GM18498 (cell line): ENCODE data around the gene HEYL.

Experiments used
- ATAC-seq: cut with Tn5 transposase; IDR thresholded peaks from one replicate; pipeline ENCODE4 v1.9.1; 2021; ENCODE audit warnings: mild to moderate bottlenecking, moderate library complexity; ENCODE audit not compliant: unreplicated experiment

Gene HEYL

GRCh38 chr1:39639305-39640130, at the start of gene HEYL:
HEYL (minus strand) TSS chr1:39639643; CDS start chr1:39639625, 18 bp downstream.
- ATAC-seq = no peak

GRCh38 chr1:39689214-39689613, 49.8 kb upstream of the HEYL start:
- ATAC-seq = no peak

GRCh38 chr1:39688706-39689105, 49.3 kb upstream of the HEYL start:
- ATAC-seq = no peak

GRCh38 chr1:39687243-39687642, 47.8 kb upstream of the HEYL start:
- ATAC-seq = no peak

GRCh38 chr1:39685071-39685470, 45.6 kb upstream of the HEYL start:
- no peak for ATAC-seq

- no peak for ATAC-seq
Measured at GRCh38 chr1:39684313-39684664, 44.8 kb upstream of the HEYL start.

GRCh38 chr1:39683591-39684312, 44.3 kb upstream of the HEYL start:
- no peak for ATAC-seq

- no peak for ATAC-seq
Measured at GRCh38 chr1:39681999-39682398, 42.6 kb upstream of the HEYL start.

GRCh38 chr1:39681294-39681693, 41.9 kb upstream of the HEYL start:
- no peak for ATAC-seq

- ATAC-seq = no peak
Measured at GRCh38 chr1:39680751-39681150, 41.3 kb upstream of the HEYL start.

- ATAC-seq = no peak
Measured at GRCh38 chr1:39679821-39680220, 40.4 kb upstream of the HEYL start.

- ATAC-seq = no peak
Measured at GRCh38 chr1:39678889-39679288, 39.4 kb upstream of the HEYL start.

GRCh38 chr1:39677645-39678044, 38.2 kb upstream of the HEYL start:
- ATAC-seq = no peak

- no peak for ATAC-seq
Measured at GRCh38 chr1:39676948-39677548, 37.6 kb upstream of the HEYL start.

GRCh38 chr1:39675220-39675619, 35.8 kb upstream of the HEYL start:
- no peak for ATAC-seq

GRCh38 chr1:39673215-39673614, 33.8 kb upstream of the HEYL start:
- no peak for ATAC-seq

- no peak for ATAC-seq
Measured at GRCh38 chr1:39672551-39672947, 33.1 kb upstream of the HEYL start.

- no peak for ATAC-seq
Measured at GRCh38 chr1:39671793-39672550, 32.5 kb upstream of the HEYL start, which contains the start of gene NT5C1A. NT5C1A (minus strand) TSS chr1:39672107; CDS start chr1:39672038, 69 bp downstream.

GRCh38 chr1:39671433-39671792, 32.0 kb upstream of the HEYL start:
- no peak for ATAC-seq

- ATAC-seq = no peak
Measured at GRCh38 chr1:39670689-39671088, 31.2 kb upstream of the HEYL start.

GRCh38 chr1:39668894-39669293, 29.5 kb upstream of the HEYL start:
- no peak for ATAC-seq
